Measurements from ENCODE around the gene PLXNA2. TPM values are rescaled to one million over a fixed set of nuclear protein-coding genes. Genes with fewer than 3 reads are reported as not detected.

Gene PLXNA2
- total RNA-seq, 1 experiment from 2014 or later = 0.89 TPM

DNA sequence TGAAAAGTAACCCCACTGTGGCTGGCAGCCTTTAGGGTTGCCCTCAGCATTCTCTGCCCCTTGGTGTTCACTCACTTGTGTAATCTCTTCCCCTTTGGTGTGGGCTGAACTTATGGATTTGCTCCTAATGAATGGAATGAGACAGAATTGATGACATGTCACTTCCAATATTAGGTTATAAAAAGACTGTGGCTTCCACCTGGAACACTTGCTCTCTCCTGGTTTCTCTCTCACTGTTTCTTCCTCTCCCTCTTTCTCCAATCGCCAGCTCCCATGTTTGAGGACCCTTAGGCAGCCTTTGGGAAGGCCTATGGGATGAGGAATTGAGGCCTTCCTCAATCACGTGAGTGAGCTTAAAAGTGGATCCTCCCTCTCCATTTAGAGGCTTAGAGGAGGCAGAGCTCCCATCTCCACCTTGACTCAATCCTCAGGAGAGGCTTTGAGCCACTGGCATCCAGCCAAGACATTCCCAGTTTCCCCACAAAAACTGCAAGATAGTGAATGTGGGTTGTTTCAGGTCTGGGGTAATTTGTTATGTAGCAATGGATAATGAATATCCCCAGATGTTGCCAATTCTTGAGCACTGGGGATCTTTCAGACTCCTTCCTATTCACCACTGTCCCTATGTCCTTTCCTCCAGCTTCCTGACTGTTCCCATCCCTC, 237.8 kb downstream of the PLXNA2 start:
- no peak overlapping the region for H2AFZ ChIP-seq (ENCODE audit: low read depth, low read length, poor library complexity, severe bottlenecking)
- no peak overlapping the region for H3K27ac ChIP-seq (ENCODE audit: low read depth, low read length)
- no peak overlapping the region for H3K9ac ChIP-seq (ENCODE audit: low read length)
- ChIA-PET CTCF (interaction anchor here (1.4 kb wide), 1 partner anchor 121 kb away, joined by 3 read pairs; no protein-coding TSS in a partner anchor), RAD21 (ENCODE audit: low non-redundant PET in 1 of 2, low total read pairs in 2 of 2, uncharacterized antibody in 2 of 2, unreplicated experiment in 2 of 2) (no interaction called here), POLR2A (no interaction called here)
- H3K79me2 ChIP-seq (ENCODE audit: insufficient read depth, low read length) = no peaks in the 10 kb centered on the region
- TF ChIP-seq, protein P1, sequence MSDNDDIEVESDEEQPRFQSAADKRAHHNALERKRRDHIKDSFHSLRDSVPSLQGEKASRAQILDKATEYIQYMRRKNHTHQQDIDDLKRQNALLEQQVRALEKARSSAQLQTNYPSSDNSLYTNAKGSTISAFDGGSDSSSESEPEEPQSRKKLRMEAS (IDR thresholded peaks at IDR 0.05) = no peak
- TF ChIP-seq, protein P2, sequence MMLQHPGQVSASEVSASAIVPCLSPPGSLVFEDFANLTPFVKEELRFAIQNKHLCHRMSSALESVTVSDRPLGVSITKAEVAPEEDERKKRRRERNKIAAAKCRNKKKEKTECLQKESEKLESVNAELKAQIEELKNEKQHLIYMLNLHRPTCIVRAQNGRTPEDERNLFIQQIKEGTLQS (IDR thresholded peaks at IDR 0.05) = no peak
- no peak for TF ChIP-seq SRF (IDR thresholded peaks at IDR 0.05; ENCODE audit: low read depth)
- TF ChIP-seq SIN3A (IDR thresholded peaks at IDR 0.05; ENCODE audit: low read depth) = no peak
- no peak for TF ChIP-seq EZH2phosphoT487 (IDR thresholded peaks at IDR 0.05; ENCODE audit: borderline replicate concordance)
- no peak for TF ChIP-seq RAD21 (IDR thresholded peaks at IDR 0.05; ENCODE audit: low read depth)
- TF ChIP-seq ZNF274 (IDR thresholded peaks at IDR 0.05; ENCODE audit: low read depth, low read length) = no peak
- TF ChIP-seq, protein P3, sequence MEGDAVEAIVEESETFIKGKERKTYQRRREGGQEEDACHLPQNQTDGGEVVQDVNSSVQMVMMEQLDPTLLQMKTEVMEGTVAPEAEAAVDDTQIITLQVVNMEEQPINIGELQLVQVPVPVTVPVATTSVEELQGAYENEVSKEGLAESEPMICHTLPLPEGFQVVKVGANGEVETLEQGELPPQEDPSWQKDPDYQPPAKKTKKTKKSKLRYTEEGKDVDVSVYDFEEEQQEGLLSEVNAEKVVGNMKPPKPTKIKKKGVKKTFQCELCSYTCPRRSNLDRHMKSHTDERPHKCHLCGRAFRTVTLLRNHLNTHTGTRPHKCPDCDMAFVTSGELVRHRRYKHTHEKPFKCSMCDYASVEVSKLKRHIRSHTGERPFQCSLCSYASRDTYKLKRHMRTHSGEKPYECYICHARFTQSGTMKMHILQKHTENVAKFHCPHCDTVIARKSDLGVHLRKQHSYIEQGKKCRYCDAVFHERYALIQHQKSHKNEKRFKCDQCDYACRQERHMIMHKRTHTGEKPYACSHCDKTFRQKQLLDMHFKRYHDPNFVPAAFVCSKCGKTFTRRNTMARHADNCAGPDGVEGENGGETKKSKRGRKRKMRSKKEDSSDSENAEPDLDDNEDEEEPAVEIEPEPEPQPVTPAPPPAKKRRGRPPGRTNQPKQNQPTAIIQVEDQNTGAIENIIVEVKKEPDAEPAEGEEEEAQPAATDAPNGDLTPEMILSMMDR (IDR thresholded peaks at IDR 0.05 in 2 of 3, conservative IDR thresholded peaks at IDR 0.05 in 1 of 3; ENCODE audit: borderline replicate concordance in 1 of 3, insufficient read depth in 1 of 3, low read depth in 2 of 3, low read length in 2 of 3) = no peak
- no peak for TF ChIP-seq JUND (IDR thresholded peaks at IDR 0.05)
- TF ChIP-seq, protein P4, sequence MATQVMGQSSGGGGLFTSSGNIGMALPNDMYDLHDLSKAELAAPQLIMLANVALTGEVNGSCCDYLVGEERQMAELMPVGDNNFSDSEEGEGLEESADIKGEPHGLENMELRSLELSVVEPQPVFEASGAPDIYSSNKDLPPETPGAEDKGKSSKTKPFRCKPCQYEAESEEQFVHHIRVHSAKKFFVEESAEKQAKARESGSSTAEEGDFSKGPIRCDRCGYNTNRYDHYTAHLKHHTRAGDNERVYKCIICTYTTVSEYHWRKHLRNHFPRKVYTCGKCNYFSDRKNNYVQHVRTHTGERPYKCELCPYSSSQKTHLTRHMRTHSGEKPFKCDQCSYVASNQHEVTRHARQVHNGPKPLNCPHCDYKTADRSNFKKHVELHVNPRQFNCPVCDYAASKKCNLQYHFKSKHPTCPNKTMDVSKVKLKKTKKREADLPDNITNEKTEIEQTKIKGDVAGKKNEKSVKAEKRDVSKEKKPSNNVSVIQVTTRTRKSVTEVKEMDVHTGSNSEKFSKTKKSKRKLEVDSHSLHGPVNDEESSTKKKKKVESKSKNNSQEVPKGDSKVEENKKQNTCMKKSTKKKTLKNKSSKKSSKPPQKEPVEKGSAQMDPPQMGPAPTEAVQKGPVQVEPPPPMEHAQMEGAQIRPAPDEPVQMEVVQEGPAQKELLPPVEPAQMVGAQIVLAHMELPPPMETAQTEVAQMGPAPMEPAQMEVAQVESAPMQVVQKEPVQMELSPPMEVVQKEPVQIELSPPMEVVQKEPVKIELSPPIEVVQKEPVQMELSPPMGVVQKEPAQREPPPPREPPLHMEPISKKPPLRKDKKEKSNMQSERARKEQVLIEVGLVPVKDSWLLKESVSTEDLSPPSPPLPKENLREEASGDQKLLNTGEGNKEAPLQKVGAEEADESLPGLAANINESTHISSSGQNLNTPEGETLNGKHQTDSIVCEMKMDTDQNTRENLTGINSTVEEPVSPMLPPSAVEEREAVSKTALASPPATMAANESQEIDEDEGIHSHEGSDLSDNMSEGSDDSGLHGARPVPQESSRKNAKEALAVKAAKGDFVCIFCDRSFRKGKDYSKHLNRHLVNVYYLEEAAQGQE (IDR thresholded peaks at IDR 0.05; ENCODE audit: low read depth) = no peak
- no peak for TF ChIP-seq ELF1 (IDR thresholded peaks at IDR 0.05; ENCODE audit: borderline replicate concordance, low read depth)
- TF ChIP-seq CEBPB (IDR thresholded peaks at IDR 0.05; ENCODE audit: low read depth) = no peak
- TF ChIP-seq POLR2AphosphoS5 (IDR thresholded peaks at IDR 0.05; ENCODE audit: low read depth, low read length) = no peak
- TF ChIP-seq EZH2 (IDR thresholded peaks at IDR 0.05) = no peak
- no peak for TF ChIP-seq POLR2A (IDR thresholded peaks at IDR 0.05; ENCODE audit: borderline replicate concordance, extremely low read depth, insufficient read depth, insufficient read length)
- TF ChIP-seq CBX3 (IDR thresholded peaks at IDR 0.05; ENCODE audit: low read depth) = no peak
- no peak for TF ChIP-seq YY1 (IDR thresholded peaks at IDR 0.05; ENCODE audit: extremely low read depth, insufficient replicate concordance, low read depth, low read length)
- TF ChIP-seq, protein P5, sequence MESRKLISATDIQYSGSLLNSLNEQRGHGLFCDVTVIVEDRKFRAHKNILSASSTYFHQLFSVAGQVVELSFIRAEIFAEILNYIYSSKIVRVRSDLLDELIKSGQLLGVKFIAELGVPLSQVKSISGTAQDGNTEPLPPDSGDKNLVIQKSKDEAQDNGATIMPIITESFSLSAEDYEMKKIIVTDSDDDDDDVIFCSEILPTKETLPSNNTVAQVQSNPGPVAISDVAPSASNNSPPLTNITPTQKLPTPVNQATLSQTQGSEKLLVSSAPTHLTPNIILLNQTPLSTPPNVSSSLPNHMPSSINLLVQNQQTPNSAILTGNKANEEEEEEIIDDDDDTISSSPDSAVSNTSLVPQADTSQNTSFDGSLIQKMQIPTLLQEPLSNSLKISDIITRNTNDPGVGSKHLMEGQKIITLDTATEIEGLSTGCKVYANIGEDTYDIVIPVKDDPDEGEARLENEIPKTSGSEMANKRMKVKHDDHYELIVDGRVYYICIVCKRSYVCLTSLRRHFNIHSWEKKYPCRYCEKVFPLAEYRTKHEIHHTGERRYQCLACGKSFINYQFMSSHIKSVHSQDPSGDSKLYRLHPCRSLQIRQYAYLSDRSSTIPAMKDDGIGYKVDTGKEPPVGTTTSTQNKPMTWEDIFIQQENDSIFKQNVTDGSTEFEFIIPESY (IDR thresholded peaks at IDR 0.05; ENCODE audit: extremely low read depth, insufficient replicate concordance, low read length) = no peak
- TF ChIP-seq ZFX (IDR thresholded peaks at IDR 0.05) = no peak
- TF ChIP-seq EGR1 (IDR thresholded peaks at IDR 0.05; ENCODE audit: low read depth) = no peak
- H3K4me3 ChIP-seq (replicated peaks in 1 of 2; ENCODE audit: low read depth in 1 of 2, low read length in 2 of 2) = no peak overlapping the region
- intact Hi-C loops (cut with micrococcal nuclease) = no loop called here
- no peaks in the 10 kb centered on the region for H4K20me1 ChIP-seq (ENCODE audit: insufficient read depth)
- no TSS peak for BruUV-seq (replicated peaks)
- H3K4me2 ChIP-seq (ENCODE audit: low read length) = no peak overlapping the region
- no peaks in the 10 kb centered on the region for H3K27me3 ChIP-seq (ENCODE audit: insufficient read depth, low read length)
- no peaks in the 10 kb centered on the region for H3K36me3 ChIP-seq (ENCODE audit: control insufficient read depth in 1 of 2, insufficient read depth in 2 of 2, low read length in 2 of 2)
- DNase-seq (ENCODE audit: low read depth, low spot score) (no peak), ATAC-seq (no peak)
- peaks cover 0 to 15% of the 10 kb centered on the region in 2 experiments; a peak in 2 of 4 replicates for H3K4me1 ChIP-seq (ENCODE audit: control insufficient read depth in 1 of 2, insufficient read depth in 2 of 2, low read length in 2 of 2)
- H3K9me3 ChIP-seq (ENCODE audit: control insufficient read depth in 1 of 2, insufficient read depth in 1 of 2, low read depth in 1 of 2, low read length in 2 of 2) = no peaks in the 10 kb centered on the region
- H3K9me2 ChIP-seq (ENCODE audit: insufficient read depth) = no peaks in the 10 kb centered on the region

Data from HCT116 (cell line).